OCI-M2 (cell line): ENCODE data around the gene EFHD1.
"Not testable (repeated sequence)": the region's sequence is repeated elsewhere in the genome, so short reads cannot be mapped to it uniquely, and the experiment has no call there.

Experiments
- DNase-seq: peaks from one replicate; lab custom pipeline; 2025; ENCODE audit not compliant: unreplicated experiment; lab: John Stamatoyannopoulos, UW

The EFHD1 gene

DNA sequence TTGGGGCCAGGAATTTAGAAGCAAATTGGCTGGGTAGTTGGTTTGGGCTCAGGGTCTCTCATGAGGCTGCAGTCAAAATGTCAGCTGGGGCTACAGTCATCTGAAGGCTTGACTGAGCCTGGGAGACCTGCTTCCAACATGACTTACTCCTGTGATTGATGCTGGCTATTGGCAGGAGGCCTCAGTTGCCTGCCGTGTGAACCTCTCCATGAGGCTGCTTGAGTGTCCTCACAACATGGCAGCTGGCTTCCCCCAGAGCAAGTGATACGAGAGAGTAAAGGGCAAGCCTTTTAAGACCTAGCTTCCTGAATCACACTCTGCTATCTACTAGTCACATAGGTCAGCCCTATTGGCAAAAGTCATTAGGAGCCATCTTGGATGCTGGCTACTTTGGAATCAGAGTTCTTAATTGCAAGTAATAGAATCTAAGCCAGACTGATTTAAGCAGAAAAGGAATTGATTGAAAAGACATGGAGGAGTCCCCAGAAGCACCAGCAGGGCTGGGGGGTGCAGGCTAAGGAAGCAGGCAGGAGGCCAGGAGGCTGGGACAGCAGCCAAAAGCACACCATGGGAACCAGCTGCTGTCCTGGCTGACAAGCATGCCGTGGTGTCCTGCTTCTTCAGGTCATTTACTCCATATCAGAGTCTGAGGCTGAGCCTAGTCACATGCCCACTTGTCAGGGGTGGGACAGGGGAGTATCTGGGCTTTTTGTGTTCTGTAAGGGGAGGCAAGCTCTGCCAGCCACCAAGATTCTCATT lies 55.9 kb downstream of the EFHD1 start:
- no peak for DNase-seq

DNA sequence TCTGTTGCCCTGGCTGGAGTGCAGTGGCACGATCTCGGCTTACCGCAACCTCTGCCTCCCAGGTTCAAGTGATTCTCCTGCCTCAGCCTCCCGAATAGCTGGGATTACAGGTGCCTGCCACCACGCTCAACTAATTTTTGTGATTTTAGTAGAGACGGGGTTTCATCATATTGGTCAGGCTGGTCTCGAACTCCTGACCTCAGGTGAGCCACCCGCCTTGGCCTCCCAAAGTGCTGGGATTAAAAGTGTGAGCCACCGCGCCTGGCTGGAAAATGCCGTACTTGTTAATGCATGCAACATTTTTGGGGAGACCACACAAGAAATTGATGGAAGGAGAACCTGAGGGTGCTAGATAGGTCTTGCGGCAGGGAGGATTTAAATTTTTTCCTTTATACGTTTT lies 57.7 kb downstream of the EFHD1 start:
- DNase-seq = not testable (repeated sequence)

DNA sequence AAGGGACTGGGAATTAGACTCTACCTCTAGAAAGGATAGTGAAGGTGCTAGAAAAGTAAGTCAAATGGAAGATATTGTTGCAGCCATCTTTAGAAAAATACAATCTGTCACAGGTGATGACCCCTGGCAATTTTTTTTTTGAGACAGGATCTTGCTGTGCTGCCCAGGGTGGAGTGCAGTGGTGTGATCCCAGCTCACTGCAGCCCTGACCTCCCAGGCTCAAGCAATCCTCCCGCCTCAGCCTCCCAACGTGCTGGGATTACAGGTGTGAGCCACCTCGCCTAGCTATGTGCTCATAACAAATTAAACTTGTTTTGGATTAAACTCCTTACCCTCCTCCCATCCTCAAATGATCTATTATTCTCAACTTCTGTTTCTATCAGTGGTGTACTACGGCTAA lies 59.9 kb downstream of the EFHD1 start:
- no peak for DNase-seq

DNA sequence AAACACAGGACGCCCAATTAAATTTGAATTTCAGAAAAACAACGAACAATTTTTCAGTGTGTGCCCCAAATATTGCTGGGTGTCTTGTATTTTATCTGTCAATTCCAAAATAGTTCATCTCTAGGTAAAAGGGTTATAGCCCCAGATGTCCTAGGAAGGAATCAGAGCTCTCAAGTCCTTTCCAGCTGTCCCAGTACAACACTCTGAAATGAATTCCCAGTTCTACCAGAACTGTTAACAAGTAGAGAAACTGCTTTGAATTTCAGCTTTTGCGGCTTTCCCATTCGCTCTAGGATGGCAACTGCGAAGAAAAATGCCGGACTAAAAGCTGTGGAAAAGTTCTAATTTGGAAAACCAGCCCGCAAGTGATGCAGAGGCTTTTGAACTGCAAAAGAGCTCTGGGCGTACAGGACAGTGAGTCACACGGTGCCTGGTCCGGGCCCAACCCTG lies 63.2 kb downstream of the EFHD1 start:
- DNase-seq = no peak

DNA sequence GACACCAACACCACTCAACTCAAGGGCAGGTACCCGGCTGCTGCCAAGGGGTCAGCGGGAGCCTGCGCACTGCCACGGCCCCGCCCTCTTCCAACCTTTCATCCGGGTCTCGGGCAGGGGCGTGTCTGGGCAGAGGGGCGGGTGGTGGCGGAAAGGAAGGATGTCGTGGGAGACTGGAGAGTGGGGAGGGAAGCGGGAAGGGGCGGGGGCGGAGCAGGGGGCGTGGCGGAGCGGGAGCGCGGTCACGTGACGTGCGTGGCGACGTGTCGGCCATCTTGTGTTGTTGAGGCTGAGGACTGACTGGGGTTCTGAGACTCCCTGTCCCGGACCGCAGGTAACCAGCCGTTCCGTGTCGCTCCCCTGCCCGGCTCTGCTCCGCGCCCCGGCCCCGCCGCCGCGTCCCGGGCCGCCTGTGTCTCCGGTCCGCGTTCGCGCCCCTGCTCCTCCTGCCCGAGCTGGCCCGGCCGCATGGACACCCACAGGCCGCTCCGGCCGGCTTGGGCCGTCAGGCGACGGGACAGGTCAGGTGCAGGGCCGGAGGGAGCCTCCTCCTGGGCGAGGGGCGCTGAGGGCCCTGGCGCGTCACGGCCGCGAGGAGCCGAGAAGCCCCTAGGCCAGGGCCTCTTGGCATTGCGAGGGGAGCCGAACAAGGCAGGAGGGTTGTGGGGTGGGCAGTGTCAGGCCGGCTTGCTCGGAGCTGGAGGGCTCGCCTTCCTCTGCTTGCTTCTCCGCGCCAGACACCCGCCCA lies 63.8 kb downstream of the EFHD1 start, which contains the start of gene GIGYF2:
GIGYF2 (plus strand) TSS at position 273 of the 748 bp plus-strand sequence. CDS start 37,867 bp downstream, outside the sequence.
- DNase-seq = peak; percentile 40

DNA sequence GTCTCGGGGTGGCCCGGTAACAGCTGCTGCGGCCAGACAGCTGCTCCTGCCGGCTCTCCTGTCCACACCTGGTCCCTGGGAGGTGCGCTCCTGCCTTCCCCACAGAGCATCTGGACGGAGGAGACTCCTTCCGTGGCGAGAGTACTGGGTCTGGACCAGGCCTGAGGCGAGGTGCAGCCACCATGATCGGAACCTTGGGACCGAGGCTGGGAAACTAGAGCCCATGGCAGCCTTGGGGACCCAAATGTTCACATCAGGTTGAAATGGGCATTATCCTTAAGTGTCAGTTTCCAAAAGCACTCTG lies 64.4 kb downstream of the EFHD1 start:
- no peak for DNase-seq

DNA sequence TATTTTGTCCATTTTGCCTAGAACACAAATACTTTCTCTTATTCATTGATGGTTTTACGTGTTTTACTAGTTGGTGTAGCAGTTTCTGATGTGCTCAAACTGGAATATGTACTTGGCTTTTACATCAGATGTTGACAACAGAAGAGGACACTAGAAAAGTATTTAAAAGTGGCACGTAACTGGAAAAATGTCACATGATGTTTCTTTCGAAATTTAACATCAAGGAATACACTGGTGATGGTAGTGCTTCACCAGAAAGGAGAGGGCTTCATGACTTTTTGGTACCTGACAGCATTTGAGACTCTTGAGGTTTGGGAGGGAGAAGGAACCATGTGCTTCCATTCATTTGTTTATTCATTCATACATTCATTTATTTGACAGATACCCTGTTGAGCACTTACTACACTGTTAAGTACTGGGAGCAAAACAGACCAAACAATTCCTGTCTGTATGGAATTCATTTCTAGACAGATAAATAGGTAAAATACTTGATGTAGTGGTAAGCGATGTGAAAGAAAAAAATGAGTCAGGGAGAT lies 65.2 kb downstream of the EFHD1 start:
- DNase-seq = no peak

DNA sequence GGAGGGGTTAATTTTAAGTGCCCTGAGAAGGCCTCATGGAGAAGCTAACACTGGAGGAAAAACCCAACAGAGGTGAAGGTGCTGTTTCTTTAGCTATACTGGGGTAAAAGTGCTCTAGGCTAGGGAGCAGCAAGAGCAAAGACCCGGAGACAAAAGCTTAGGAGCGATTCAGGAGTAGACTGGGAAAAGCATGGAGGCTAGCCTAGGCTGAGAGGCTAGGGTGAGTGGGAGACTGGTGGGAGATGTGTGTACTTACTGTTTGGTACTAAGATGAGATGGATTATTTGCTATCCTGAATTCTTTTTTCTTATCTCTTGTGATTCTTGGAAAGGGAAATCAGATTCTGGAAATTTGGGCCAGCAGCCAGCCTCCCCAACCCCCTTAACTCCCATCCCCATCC lies 65.7 kb downstream of the EFHD1 start:
- no peak for DNase-seq

DNA sequence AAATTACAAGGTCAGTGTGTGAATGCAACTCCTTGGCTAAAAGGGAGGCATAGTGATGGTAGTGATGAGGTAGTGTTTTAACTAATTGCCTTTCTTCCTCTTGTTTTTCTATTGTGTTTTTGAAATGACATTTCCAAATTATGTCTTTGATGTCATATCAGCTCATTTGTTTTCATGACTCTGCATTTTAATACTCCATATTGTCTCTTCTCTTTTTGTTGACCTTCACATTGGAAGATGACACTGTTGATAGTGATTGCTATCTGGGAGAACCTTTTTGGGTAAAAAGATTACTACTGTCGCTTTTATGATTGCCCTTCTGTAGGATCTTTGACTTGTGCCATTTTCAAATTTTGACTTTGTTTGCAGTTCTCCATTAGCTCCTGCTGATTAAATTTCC lies 66.8 kb downstream of the EFHD1 start:
- no peak for DNase-seq

DNA sequence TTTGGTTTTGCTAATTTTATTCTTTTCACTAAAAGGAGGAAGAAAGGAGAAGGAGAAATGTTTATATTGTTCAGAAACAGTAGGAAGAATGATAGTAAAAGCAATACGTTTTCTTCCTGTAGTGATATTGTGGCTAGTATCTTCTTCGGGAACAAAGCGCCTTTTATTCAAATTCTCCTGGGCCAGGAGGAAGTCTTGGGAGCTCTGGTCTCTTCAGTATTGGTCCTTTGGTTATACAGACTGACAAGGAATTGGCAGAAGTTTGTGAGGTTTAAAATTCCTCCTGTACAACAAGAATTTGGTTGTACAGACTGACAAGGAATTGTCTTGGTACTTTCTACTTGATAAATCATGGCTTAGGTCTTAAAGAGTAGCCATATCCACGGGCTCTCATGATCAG lies 73.7 kb downstream of the EFHD1 start:
- no peak for DNase-seq

DNA sequence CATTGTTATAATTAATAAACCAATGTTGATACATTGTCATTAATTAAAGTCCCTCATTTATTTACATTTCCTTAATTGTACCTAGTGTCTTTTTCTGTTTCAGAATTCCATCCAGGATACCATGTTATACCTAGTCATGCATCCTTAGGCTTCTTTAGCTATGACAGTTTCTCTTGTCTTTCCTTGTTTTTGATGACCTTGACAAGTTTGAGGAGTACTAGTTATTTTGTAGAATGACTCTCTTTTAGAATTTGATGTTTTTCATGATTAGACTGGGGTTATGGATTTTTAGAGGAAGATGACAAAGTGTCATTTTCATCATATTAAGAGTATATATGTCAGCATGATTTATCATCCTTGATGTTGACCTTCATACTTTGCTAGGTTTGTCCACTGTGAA lies 80.1 kb downstream of the EFHD1 start:
- no peak for DNase-seq

DNA sequence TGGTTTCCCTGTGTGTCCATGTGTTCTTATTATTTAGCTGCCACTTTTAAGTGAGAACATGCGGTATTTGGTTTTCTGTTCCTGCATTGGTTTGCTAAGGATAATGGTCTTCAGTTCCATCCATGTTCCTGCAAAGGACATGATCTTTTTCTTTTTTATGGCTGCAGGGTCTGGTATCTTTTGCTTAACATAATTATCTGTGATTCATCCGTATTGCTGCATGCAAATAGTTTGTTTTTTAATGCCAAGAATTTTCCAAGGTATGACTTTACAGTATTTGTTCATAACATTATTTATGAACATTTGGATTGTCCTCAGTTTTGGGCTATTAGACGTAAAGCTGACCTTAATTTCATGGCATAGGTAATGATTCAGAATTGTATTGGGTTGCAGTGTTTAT lies 81.6 kb downstream of the EFHD1 start:
- no peak for DNase-seq

DNA sequence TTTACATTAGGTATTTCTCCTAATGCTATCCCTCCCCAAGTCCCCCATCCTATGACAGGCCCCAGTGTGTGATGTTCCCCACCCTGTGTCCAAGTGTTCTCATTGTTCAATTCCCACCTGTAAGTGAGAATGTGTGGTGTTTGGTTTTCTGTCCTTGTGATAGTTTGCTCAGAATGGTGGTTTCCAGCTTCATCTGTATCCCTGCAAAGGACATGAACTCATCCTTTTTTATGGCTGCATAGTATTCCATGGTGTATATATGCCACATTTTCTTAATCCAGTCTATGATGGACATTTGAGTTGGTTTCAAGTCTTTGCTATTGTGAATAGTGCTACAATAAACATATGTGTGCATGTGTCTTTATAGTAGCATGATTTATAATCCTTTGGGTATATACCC lies 86.7 kb downstream of the EFHD1 start:
- not testable (repeated sequence) for DNase-seq

DNA sequence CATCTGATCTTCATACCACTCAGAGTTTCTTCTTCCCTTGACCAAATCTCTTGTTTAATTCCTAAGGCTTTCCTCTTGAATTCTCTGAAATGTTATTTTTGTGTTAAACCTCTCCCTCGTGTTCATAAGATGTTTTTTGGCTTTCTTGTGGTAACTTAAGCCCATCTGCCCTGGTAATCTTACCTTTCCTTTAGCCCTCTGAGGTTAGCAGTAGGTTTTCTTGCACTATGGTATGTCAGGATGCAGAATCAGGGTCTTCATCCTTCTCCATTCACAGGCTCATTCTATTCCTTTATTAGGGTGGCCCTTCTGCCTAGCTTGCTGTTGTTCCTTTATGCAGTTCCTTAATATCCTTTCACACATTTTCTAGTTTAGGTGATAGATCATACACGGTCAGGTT lies 87.9 kb downstream of the EFHD1 start:
- no peak for DNase-seq

DNA sequence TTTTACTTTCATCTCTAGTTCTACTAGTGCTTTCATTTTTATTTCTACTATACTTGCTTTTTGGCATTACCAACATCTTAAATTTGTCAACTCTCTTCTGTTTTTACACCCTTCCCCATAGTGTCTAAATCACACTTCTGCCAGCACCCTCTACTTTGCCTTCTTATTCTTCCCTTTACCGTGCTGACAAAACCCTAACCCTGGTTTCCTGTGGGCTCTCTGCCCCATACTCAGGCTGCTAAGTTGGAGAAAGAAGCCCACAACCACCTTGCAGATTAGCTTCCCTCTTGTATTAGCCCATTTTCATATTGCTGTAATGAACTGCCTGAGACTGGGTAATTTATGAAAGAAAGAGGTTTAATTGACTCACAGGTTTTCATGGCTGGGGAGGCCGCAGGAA lies 88.5 kb downstream of the EFHD1 start:
- no peak for DNase-seq

DNA sequence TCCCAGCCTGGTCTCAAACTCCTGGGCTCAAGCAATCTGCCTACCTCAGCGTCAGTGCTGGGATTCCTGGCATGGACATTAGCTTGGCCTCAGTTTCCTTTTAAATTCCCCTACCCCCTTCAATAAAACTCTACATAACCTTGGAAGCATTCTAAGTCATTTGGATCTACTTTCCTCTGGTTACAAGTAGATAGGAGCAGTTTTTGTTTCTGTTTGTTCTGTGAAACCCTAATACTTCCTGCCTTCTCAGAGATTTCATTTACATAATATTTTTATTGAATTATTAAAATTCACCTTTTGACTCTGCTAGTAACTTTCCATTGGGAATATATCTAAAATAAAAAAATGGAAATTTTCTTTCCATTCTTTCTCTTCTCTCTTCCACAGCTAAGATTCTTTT lies 89.6 kb downstream of the EFHD1 start:
- no peak for DNase-seq

DNA sequence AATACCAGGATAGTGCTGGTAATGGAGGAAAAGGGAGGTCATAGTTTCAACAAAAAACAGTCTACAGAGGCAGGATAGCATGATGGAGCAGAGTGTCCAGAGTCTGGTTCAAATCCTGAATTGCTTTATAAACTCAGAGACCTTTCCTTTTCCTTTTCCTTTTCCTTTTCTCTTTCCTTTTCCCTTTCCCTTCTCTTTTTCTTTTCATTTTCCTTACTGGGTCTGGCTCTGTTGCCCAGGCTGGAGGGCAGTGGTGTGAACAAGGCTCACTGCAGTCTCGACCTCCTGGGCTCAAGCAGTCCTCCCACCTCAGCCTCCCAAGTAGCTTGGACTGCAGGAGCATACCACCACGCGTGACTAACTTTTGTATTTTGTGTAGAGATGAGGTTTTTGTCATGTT lies 95.4 kb downstream of the EFHD1 start:
- DNase-seq = no peak

DNA sequence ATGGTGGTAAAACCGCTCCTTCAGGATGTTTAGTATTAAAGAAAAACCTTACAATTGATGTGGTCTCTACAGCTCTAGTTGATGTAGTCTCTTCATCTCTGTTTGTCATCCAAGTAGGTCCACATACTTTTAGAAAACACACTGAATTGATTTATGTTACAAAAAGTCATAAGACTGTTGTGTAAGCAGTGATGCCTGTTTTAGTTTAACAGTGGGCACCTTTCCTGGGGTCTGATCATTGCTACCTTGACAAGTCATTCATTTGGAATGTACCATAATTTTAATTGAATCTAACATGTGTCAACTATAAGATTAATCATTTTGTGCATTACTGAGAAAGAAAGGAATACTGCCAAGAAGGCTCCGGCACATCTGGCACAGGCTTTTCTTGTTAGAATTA lies 98.1 kb downstream of the EFHD1 start:
- no peak for DNase-seq
